ENCODE data around the gene GALNT2. TPM values are rescaled to one million over a fixed set of nuclear protein-coding genes. Genes with fewer than 3 reads are reported as not detected.
A peak's percentile ranks its signal among the peaks of the same experiment; 100 is the strongest.

The GALNT2 gene
- total RNA-seq, 1 donor from 2014 or later, result 129 TPM

GRCh38 chr1:230242326-230242725, 175.3 kb downstream of the GALNT2 start:
- H3K9me3 ChIP-seq, result no peaks in the 10 kb centered on the region
- H3K27ac ChIP-seq, result peak overlapping the region in 1 of 2 donors; percentile 47
- DNase-seq (ENCODE audit: low spot score in 2 of 2), result peak in 1 of 2 donors; percentile 31
- peaks cover 11 to 24% of the 10 kb centered on the region in 2 donors for H3K36me3 ChIP-seq
- H3K27me3 ChIP-seq, result no peaks in the 10 kb centered on the region
- H3K4me1 ChIP-seq, result peaks cover 0 to 14% of the 10 kb centered on the region in 2 donors
- intact Hi-C loops (cut with DNase I), result no loop called here
- no peak for TF ChIP-seq CTCF (IDR thresholded peaks at IDR 0.05)
- no peak overlapping the region for H3K4me3 ChIP-seq

- TF ChIP-seq CTCF (IDR thresholded peaks at IDR 0.05), result no peak
- Histone ChIP-seq H3K36me3 (peaks cover 11 to 21% of the 10 kb centered on the region in 2 donors), H3K9me3 (no peaks in the 10 kb centered on the region), H3K27me3 (no peaks in the 10 kb centered on the region), H3K27ac (no peak overlapping the region), H3K4me3 (no peak overlapping the region), H3K4me1 (peaks cover 0 to 18% of the 10 kb centered on the region in 2 donors)
- DNase-seq (ENCODE audit: low spot score in 2 of 2), result peak in 1 of 2 donors; percentile 50
- intact Hi-C loops (cut with DNase I), result no loop called here
Observed at GRCh38 chr1:230243146-230243545, 176.1 kb downstream of the GALNT2 start.

- H3K36me3 ChIP-seq, result peaks cover 11 to 20% of the 10 kb centered on the region in 2 donors
Observed at GRCh38 chr1:230243583-230244353, 176.7 kb downstream of the GALNT2 start.

GRCh38 chr1:230246551-230246950, 179.5 kb downstream of the GALNT2 start:
- Histone ChIP-seq H3K9me3 (no peaks in the 10 kb centered on the region), H3K27me3 (no peaks in the 10 kb centered on the region), H3K36me3 (peaks cover 11 to 20% of the 10 kb centered on the region in 2 donors), H3K27ac (peak overlapping the region; percentile 86 to 88), H3K4me3 (no peak overlapping the region), H3K4me1 (peaks cover 14 to 46% of the 10 kb centered on the region in 2 donors)
- TF ChIP-seq CTCF (IDR thresholded peaks at IDR 0.05), result no peak
- no peak for DNase-seq (ENCODE audit: low spot score in 2 of 2)
- intact Hi-C loops (cut with DNase I), result no loop called here

More at GRCh38 chr1:230243583-230244353, 176.7 kb downstream of the GALNT2 start:
- Histone ChIP-seq H3K27ac (no peak overlapping the region), H3K27me3 (no peaks in the 10 kb centered on the region), H3K9me3 (no peaks in the 10 kb centered on the region), H3K4me1 (peaks cover 0 to 24% of the 10 kb centered on the region in 2 donors), H3K4me3 (no peak overlapping the region)
- intact Hi-C loops (cut with DNase I), result no loop called here
- DNase-seq (ENCODE audit: low spot score in 2 of 2), result peak in 1 of 2 donors; percentile 57
- no peak for TF ChIP-seq CTCF (IDR thresholded peaks at IDR 0.05)

GRCh38 chr1:230248016-230248888, 181.2 kb downstream of the GALNT2 start:
- peak in 1 of 2 donors; percentile 59 for DNase-seq (ENCODE audit: low spot score in 2 of 2)

More at GRCh38 chr1:230248016-230248888, 181.2 kb downstream of the GALNT2 start:
- Histone ChIP-seq H3K9me3 (no peaks in the 10 kb centered on the region), H3K36me3 (peaks cover 15 to 16% of the 10 kb centered on the region in 2 donors), H3K4me3 (no peak overlapping the region), H3K4me1 (peaks cover 14 to 44% of the 10 kb centered on the region in 2 donors), H3K27me3 (no peaks in the 10 kb centered on the region), H3K27ac (peak overlapping the region; percentile 86 to 88)
- intact Hi-C loops (cut with DNase I), result no loop called here
- TF ChIP-seq CTCF (IDR thresholded peaks at IDR 0.05), result no peak
